DOHH2 (cell line): ENCODE data around the gene INSM2.

Source experiments
- H3F3A ChIP-seq: fragments of 200-600 bp; sonication (generic), shearing (Covaris generic); 2 replicates; pipeline ENCODE4 v1.6.0; 2016; ENCODE audit warnings: antibody characterized with exemption, mild to moderate bottlenecking; ENCODE audit not compliant: control insufficient read depth, insufficient read depth
- H3K27ac ChIP-seq: fragments of 200-600 bp; sonication (generic); 2 replicates; pipeline ENCODE4 v1.5.1; 2014; ENCODE audit warnings: low read depth, mild to moderate bottlenecking, low read length, moderate library complexity
- H3K27me3 ChIP-seq: fragments of 200-600 bp; sonication (generic); 2 replicates; pipeline ENCODE4 v1.6.1; 2014; ENCODE audit warnings: mild to moderate bottlenecking, low read length, mixed read lengths; ENCODE audit not compliant: control insufficient read depth
- H3K36me3 ChIP-seq: fragments of 200-600 bp; sonication (generic); 2 replicates; pipeline ENCODE4 v1.6.1; 2014; ENCODE audit warnings: mild to moderate bottlenecking, low read length, moderate library complexity, mixed read lengths; ENCODE audit not compliant: control insufficient read depth
- H3K4me1 ChIP-seq: fragments of 200-600 bp; sonication (generic); 2 replicates; pipeline ENCODE4 v1.6.1; 2014; ENCODE audit warnings: mild to moderate bottlenecking, low read length, mixed read lengths; ENCODE audit not compliant: control insufficient read depth
- H3K4me2 ChIP-seq: fragments of 200-600 bp; sonication (generic); 2 replicates; pipeline ENCODE4 v1.6.0; 2014; ENCODE audit warnings: mild to moderate bottlenecking, low read length, moderate library complexity
- H3K4me3 ChIP-seq: fragments of 200-600 bp; sonication (generic); 2 replicates; pipeline ENCODE4 v1.5.1; 2014; ENCODE audit warnings: mild to moderate bottlenecking, low read length, mixed read lengths
- H3K79me2 ChIP-seq: fragments of 200-600 bp; sonication (generic); 2 replicates; pipeline ENCODE4 v1.6.1; 2014; ENCODE audit warnings: mild to moderate bottlenecking, low read length, mixed read lengths; ENCODE audit not compliant: control insufficient read depth
- H3K9me2 ChIP-seq: fragments of 200-600 bp; sonication (generic); replicated peaks from 2 replicates; pipeline ENCODE4 v1.6.1; 2014; ENCODE audit warnings: mild to moderate bottlenecking, low read length, mixed read lengths; ENCODE audit not compliant: control insufficient read depth
- H3K9me3 ChIP-seq: fragments of 200-600 bp; sonication (generic); 2 replicates; pipeline ENCODE4 v1.6.1; 2014; ENCODE audit warnings: antibody characterized with exemption, low read length, mixed read lengths; ENCODE audit not compliant: control insufficient read depth, insufficient read depth
- H4K20me1 ChIP-seq: fragments of 200-600 bp; sonication (generic); 2 replicates; pipeline ENCODE4 v1.6.0; 2014; ENCODE audit warnings: low read depth, mild to moderate bottlenecking, antibody characterized with exemption, low read length, moderate library complexity; ENCODE audit not compliant: control insufficient read depth, insufficient read depth
- EZH2phosphoT487 ChIP-seq: fragments of 200-600 bp; sonication (generic); IDR thresholded peaks from 2 replicates; pipeline ENCODE4 v1.6.1; 2017; ENCODE audit warnings: borderline replicate concordance, mild to moderate bottlenecking, antibody characterized with exemption, low read length, moderate library complexity, mixed read lengths
- TF ChIP-seq, protein P1 (sequence below): fragments of 200-600 bp; sonication (generic); IDR thresholded peaks from one replicate; pipeline ENCODE4 v1.5.1; 2014; ENCODE audit warnings: antibody characterized with exemption, mild to moderate bottlenecking, low read depth, low read length; ENCODE audit not compliant: poor library complexity, severe bottlenecking

The INSM2 gene

DNA sequence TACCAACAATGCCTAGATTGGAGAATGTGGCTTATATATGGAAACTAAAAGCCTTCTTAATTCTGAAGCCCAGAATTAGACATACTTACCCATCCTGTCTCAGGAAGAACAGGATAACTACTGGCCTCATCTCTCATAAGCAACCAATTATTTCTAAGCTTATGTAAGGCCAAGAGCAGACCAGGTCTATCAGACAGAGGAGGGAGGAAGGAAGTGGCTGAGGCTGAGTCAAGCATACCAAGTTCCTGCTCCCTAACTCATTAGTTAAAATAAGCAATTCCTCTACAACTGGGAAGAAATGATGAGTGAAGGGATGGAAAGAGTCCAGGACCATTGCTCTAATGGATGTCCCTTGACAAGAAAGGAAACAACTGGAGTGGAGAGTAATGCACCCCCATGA lies 27.0 kb upstream of the INSM2 start:
- Histone ChIP-seq H3K27me3 (peaks cover 3% of the 10 kb centered on the region; the same call in 1 of the 2 replicates), H3K36me3 (no peaks in the 10 kb centered on the region), H3K27ac (no peak overlapping the region), H3K9me3 (no peaks in the 10 kb centered on the region), H4K20me1 (no peaks in the 10 kb centered on the region), H3K4me3 (no peak overlapping the region), H3K9me2 (no peaks in the 10 kb centered on the region), H3F3A (no peaks in the 10 kb centered on the region), H3K4me2 (no peak overlapping the region), H3K4me1 (no peaks in the 10 kb centered on the region), H3K79me2 (no peaks in the 10 kb centered on the region)
- no peak for TF ChIP-seq EZH2phosphoT487
- TF ChIP-seq, protein P1, sequence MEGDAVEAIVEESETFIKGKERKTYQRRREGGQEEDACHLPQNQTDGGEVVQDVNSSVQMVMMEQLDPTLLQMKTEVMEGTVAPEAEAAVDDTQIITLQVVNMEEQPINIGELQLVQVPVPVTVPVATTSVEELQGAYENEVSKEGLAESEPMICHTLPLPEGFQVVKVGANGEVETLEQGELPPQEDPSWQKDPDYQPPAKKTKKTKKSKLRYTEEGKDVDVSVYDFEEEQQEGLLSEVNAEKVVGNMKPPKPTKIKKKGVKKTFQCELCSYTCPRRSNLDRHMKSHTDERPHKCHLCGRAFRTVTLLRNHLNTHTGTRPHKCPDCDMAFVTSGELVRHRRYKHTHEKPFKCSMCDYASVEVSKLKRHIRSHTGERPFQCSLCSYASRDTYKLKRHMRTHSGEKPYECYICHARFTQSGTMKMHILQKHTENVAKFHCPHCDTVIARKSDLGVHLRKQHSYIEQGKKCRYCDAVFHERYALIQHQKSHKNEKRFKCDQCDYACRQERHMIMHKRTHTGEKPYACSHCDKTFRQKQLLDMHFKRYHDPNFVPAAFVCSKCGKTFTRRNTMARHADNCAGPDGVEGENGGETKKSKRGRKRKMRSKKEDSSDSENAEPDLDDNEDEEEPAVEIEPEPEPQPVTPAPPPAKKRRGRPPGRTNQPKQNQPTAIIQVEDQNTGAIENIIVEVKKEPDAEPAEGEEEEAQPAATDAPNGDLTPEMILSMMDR: no peak

DNA sequence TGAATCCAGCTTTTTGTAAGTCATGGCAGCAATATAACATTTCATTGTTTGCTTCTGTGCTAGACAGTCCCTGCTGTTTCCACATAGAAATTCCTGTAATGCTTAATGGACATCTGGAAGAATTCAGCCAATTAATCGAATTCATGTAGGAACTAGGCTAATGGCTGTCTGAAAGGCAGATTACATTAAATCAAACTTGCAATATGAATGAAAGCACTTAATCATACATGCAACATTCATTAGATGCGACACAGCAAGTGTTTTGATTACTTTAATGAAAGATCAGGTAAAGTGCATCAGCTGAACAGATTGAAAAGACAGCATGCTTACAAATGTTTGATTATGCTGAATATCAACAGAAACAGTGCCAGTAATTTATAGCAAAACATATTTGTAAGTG lies 24.1 kb upstream of the INSM2 start:
- Histone ChIP-seq H3K9me3 (no peaks in the 10 kb centered on the region), H3K4me3 (no peak overlapping the region), H3K79me2 (no peaks in the 10 kb centered on the region), H3K36me3 (no peaks in the 10 kb centered on the region), H3K4me2 (no peak overlapping the region), H4K20me1 (no peaks in the 10 kb centered on the region), H3K27ac (no peak overlapping the region), H3K9me2 (no peaks in the 10 kb centered on the region), H3F3A (no peaks in the 10 kb centered on the region), H3K4me1 (no peaks in the 10 kb centered on the region), H3K27me3 (no peaks in the 10 kb centered on the region)
- TF ChIP-seq, protein P1: no peak
- no peak for TF ChIP-seq EZH2phosphoT487

DNA sequence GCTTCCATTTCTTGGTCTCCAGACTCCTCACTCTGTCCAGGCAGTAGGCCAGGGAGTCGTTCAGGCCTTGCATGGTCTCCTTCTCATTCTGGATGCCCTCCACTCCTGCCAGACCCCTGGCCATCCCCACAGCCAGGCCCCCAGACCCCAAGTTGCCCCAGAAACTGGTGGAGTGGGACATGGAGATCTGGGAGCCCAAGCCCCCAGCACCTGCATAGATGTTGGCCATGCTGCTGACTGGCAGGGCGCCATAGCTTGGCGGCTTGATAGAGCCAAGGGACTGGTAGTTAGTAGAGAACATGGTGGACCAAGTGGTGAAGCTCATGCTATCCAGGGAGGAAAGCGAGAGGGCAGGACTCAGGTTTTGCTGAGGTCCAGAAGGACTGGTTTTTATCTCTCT lies 21.2 kb upstream of the INSM2 start:
- H3K4me3 ChIP-seq: no peak overlapping the region
- no peaks in the 10 kb centered on the region for H3K36me3 ChIP-seq
- no peak overlapping the region for H3K27ac ChIP-seq
- no peaks in the 10 kb centered on the region for H3K9me2 ChIP-seq
- no peak overlapping the region for H3K4me2 ChIP-seq
- TF ChIP-seq, protein P1: no peak
- no peak for TF ChIP-seq EZH2phosphoT487
- H3K27me3 ChIP-seq: no peaks in the 10 kb centered on the region
- no peaks in the 10 kb centered on the region for H3K79me2 ChIP-seq
- no peaks in the 10 kb centered on the region for H3F3A ChIP-seq
- no peaks in the 10 kb centered on the region for H3K4me1 ChIP-seq
- no peaks in the 10 kb centered on the region for H4K20me1 ChIP-seq
- H3K9me3 ChIP-seq: no peaks in the 10 kb centered on the region

DNA sequence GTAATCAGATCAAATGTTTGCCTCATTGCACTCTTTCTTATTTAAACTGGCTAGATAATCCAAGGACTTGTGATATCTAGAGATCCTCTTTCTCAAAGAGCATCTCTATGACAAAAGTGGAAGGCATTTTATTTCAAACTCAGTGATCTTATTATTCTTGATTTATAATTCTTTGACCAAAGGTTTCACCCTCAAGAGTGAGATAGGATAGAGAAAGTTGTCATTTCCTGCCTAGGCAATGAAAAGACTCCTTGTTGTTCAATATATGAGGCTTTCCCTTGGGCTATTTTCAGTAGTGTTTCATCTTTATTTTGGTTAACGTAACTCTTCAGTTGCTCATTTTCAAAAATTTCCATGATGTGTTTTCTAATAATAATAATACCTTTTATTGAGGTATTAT lies 18.0 kb upstream of the INSM2 start:
- Histone ChIP-seq H3K4me3 (no peak overlapping the region), H3K9me2 (no peaks in the 10 kb centered on the region), H3K27ac (no peak overlapping the region), H3K27me3 (no peaks in the 10 kb centered on the region; the same call in 1 of the 2 replicates), H3K4me1 (peaks cover 8% of the 10 kb centered on the region), H3K36me3 (no peaks in the 10 kb centered on the region), H4K20me1 (no peaks in the 10 kb centered on the region), H3F3A (no peaks in the 10 kb centered on the region), H3K4me2 (no peak overlapping the region), H3K79me2 (no peaks in the 10 kb centered on the region), H3K9me3 (no peaks in the 10 kb centered on the region)
- no peak for TF ChIP-seq EZH2phosphoT487
- TF ChIP-seq, protein P1: no peak
